ENCODE measurements around the gene GPR31. TPM values are rescaled to one million over a fixed set of nuclear protein-coding genes. Genes with fewer than 3 reads are reported as not detected.
"Not testable (repeated sequence)": the region's sequence is repeated elsewhere in the genome, so short reads cannot be mapped to it uniquely, and the experiment has no call there.

GPR31 gene
- total RNA-seq, 1 donor from 2014 or later = not detected

GRCh38 chr6:167185101-167185500, 27.3 kb upstream of the GPR31 start:
- H3K27ac ChIP-seq; H3K27me3 ChIP-seq; DNase-seq (ENCODE audit: low spot score in 2 of 2); intact Hi-C loops (cut with DNase I); H3K9me3 ChIP-seq; H3K36me3 ChIP-seq; H3K4me3 ChIP-seq; H3K4me1 ChIP-seq: not testable (repeated sequence)

DNA sequence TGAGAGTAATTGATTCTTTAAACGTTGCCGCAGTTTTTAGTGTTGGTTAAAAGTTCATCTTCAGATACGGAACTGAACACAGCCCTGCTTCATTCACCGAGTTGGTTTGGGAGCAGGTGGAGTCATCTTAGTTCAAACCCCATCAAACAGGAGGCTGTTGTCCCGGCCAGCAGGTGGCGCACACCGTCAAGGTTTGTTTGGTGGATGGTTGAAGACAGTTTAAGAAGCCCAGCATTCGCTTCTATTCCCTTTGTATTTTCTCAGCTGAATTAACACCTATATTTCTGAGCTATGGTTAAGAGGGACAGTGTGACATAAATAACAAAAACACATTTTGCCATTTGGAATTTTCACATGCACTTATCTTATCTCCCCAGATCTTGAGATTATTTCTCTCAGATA, 25.1 kb upstream of the GPR31 start:
- not testable (repeated sequence) for H3K9me3 ChIP-seq, H3K36me3 ChIP-seq

GRCh38 chr6:167181351-167181750, 23.6 kb upstream of the GPR31 start:
- H3K27me3 ChIP-seq; H3K27ac ChIP-seq; H3K9me3 ChIP-seq; H3K36me3 ChIP-seq; H3K4me1 ChIP-seq; H3K4me3 ChIP-seq; DNase-seq (ENCODE audit: low spot score in 2 of 2); intact Hi-C loops (cut with DNase I): not testable (repeated sequence)

More for the DNA sequence above, 25.1 kb upstream of the GPR31 start:
- DNase-seq (ENCODE audit: low spot score in 2 of 2); H3K27me3 ChIP-seq; H3K4me1 ChIP-seq; H3K27ac ChIP-seq; H3K4me3 ChIP-seq; intact Hi-C loops (cut with DNase I): not testable (repeated sequence)
- TF ChIP-seq CTCF (IDR thresholded peaks at IDR 0.05) = peak in 1 of 3 experiments; percentile 8

GRCh38 chr6:167180086-167180485, 22.3 kb upstream of the GPR31 start:
- H3K36me3 ChIP-seq; H3K27me3 ChIP-seq; H3K4me3 ChIP-seq; intact Hi-C loops (cut with DNase I); H3K4me1 ChIP-seq; H3K9me3 ChIP-seq; DNase-seq (ENCODE audit: low spot score in 2 of 2); H3K27ac ChIP-seq: not testable (repeated sequence)

DNA sequence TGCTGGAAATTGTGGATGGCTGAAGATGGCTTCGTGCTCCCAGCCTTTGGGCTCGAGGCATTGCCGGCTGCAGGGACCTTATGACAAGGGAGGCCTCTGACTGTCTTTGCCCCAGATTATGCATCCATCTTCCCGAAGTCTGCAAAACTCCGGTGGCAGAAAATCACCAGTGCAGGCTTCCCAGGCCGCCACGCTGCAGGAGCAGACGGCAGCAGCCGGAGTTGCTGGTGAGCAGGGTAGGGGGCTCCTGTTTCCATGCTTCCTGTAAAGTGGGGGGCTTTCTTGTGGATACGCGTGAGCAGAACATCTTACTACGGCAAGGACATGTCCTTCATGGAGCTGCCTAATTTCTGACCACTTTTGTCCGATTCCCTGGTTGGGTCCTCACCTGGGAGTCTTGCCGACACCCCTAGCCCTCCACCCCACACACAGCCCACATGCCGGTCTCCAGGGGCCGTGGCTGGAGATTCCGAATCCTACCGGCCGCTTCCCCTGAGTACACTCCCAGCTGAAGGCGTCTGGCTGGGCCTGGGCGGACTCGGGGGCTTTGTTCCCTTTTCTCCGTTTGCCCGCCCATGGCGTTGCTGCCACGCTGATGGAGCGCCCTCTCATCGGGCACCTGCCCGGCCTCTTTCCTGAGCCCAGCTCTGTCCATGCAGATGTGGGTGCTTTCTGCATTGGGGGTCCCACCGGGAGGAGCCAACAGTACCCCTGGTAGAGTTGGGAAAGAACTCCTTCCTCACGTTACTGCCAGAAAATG, 21.3 kb upstream of the GPR31 start:
- H3K4me3 ChIP-seq; intact Hi-C loops (cut with DNase I); H3K27ac ChIP-seq; H3K9me3 ChIP-seq; H3K4me1 ChIP-seq; H3K27me3 ChIP-seq; H3K36me3 ChIP-seq; DNase-seq (ENCODE audit: low spot score in 2 of 2): not testable (repeated sequence)

DNA sequence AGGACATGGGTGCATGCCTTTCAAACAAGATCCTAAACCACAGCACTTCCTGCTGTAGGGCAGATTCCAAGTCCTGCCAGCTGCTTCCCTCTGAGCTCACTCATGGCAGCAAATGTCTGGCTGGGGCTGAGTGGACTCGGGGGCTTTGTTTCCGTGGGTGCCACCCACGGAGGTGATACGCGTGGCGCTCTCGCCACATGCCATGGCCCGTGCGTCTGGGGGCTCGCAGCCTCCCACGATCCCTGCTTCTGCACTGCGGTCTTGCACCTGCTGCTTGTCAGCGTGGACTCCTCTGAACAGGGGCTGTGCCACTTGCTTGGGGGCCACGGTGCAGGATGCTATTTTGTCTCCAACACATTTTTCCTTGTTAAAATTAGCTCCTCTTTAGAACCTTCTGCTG, 19.5 kb upstream of the GPR31 start:
- H3K36me3 ChIP-seq; H3K27me3 ChIP-seq; H3K4me3 ChIP-seq; H3K9me3 ChIP-seq; H3K4me1 ChIP-seq; DNase-seq (ENCODE audit: low spot score in 2 of 2); H3K27ac ChIP-seq; intact Hi-C loops (cut with DNase I): not testable (repeated sequence)

DNA sequence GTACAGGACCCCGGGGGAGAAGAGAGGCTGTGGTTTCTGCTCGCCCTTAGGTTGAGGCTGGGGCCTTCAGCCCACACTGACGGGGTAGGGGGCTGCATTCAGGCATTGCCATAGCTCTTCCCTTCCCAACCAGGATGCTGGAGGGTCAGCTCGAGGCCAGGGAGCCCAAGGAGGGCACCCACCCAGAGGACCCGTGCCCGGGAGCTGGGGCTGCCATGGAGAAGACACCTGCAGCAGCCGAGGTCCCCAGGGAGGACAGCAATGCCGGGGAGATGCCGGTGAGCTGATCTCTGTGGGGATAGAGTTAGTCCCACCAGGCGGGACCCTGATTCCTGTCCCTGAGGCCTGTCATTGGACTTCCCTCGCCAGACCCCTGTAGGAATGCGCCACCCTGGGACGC, 14.2 kb upstream of the GPR31 start:
- H3K36me3 ChIP-seq; H3K4me1 ChIP-seq; H3K9me3 ChIP-seq; H3K27ac ChIP-seq; H3K27me3 ChIP-seq; H3K4me3 ChIP-seq; DNase-seq (ENCODE audit: low spot score in 2 of 2); intact Hi-C loops (cut with DNase I): not testable (repeated sequence)

DNA sequence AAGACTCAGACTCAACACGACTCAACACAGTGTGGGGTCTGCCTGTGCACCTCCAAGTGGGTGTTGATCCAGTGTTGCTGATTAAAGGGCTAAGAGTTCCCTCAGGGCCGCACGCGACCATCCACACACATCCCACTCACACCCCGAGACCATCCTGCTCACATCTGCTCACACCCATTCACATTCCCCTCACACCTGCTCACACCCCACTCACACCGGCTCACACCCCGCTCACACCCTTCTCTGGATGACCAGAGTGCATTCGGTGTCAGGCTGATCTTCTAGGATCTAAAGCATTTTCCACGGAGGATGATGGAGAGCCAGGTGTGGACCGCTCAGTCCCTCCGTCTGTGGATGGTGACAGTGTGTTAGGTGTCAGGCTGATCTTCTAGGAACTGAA, 13.5 kb upstream of the GPR31 start:
- H3K9me3 ChIP-seq; intact Hi-C loops (cut with DNase I); H3K36me3 ChIP-seq; H3K4me3 ChIP-seq; H3K27me3 ChIP-seq; H3K4me1 ChIP-seq; H3K27ac ChIP-seq; DNase-seq (ENCODE audit: low spot score in 2 of 2): not testable (repeated sequence)

GRCh38 chr6:167169867-167170266, 12.1 kb upstream of the GPR31 start:
- H3K27ac ChIP-seq; H3K9me3 ChIP-seq; H3K4me3 ChIP-seq; DNase-seq (ENCODE audit: low spot score in 2 of 2); H3K27me3 ChIP-seq; intact Hi-C loops (cut with DNase I); H3K4me1 ChIP-seq; H3K36me3 ChIP-seq: not testable (repeated sequence)

DNA sequence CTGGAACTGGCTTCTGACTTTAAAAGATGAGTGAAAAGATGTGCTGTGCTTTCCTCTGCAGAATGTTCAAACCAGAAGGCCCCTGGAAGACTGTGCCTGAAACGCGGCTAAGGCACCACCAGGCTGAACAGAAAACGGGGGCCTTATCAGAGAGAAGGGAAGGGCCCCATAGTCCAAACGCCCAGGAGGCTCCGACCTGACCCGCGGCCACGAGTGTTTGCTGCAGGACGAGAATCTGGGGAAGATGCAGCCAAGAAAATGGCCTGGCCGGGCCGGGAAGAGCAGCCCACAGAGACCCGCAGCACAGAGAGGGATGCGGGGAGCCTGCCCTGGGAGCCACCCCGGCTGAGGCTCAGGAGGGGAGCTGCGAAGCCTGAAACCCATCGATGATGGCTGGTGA, 10.5 kb upstream of the GPR31 start:
- H3K36me3 ChIP-seq; DNase-seq (ENCODE audit: low spot score in 2 of 2); intact Hi-C loops (cut with DNase I); H3K9me3 ChIP-seq; H3K4me3 ChIP-seq; H3K4me1 ChIP-seq; H3K27ac ChIP-seq; H3K27me3 ChIP-seq: not testable (repeated sequence)

DNA sequence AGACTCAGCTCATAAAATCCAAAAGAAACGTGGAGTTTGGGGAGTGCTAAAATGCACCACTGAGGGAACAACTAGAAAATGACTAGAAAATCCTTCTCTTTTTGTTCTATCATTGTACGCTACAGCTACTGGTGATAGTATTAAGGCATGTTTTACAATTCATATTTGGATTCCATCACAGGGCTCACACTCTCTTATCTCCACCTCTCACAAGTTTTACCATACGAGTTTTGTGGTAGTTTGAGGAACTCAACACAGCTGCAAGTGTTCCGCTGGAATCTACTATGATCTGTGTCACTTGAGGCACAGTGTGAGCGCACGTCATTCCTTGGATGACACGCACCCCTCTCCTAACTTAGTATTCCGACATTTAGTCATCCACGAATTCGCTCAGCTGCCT, 9.9 kb upstream of the GPR31 start:
- DNase-seq (ENCODE audit: low spot score in 2 of 2); H3K27me3 ChIP-seq; H3K36me3 ChIP-seq; H3K27ac ChIP-seq; intact Hi-C loops (cut with DNase I); H3K9me3 ChIP-seq; H3K4me3 ChIP-seq; H3K4me1 ChIP-seq: not testable (repeated sequence)
